ENCODE measurements around the gene PRKAG1. TPM values are rescaled to one million over a fixed set of nuclear protein-coding genes. Genes with fewer than 3 reads are reported as not detected.

The PRKAG1 gene
- total and polyA plus RNA-seq, 7 donors = 48.6 to 71.3 (median 61.3) TPM

DNA sequence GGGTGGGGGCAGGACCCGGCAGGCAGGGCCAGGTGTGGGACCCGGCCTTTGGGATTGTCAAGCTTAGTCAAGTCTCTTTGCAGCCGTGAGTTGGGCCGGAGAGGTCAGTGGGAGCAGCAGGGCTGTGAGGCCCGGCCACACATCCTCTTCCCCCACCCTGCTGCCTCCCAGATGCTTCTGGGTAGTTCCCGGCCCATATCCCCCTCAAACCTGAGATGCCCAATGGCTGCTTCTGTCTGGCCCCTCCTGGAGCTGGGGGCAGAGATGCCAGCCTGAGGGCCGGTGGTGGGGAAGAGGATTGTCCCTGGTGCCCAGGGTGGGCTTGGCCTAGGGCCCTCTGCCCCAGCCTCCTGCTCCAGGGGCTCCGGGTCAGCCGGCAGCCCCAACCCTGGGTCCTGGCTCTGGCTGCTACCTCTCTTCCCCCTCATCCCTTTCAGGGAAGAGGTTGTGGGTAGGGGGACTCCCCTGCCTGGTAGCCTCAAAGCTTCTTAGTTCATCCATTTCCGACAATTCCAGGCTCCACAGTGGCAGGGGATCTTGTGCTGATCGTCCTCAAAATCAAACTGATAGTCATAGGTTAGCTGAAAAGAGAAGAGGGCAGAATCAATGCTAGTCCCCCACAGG is 2.8 kb upstream of the PRKAG1 start:
- Histone ChIP-seq H3K36me3 (peaks cover 34 to 60% (median 48%) of the 10 kb centered on the region in 4 donors), H3K4me1 (peaks cover 0 to 29% (median 18%) of the 10 kb centered on the region in 4 donors), H3K9me3 (no peaks in the 10 kb centered on the region), H3K27ac (no peak overlapping the region), H3K27me3 (no peaks in the 10 kb centered on the region), H3K4me3 (no peak overlapping the region)
- TF ChIP-seq POLR2AphosphoS5 (IDR thresholded peaks at IDR 0.05) = no peak
- TF ChIP-seq CTCF (IDR thresholded peaks at IDR 0.05) = no peak
- no peak for TF ChIP-seq EP300 (IDR thresholded peaks at IDR 0.05)
- no peak for TF ChIP-seq POLR2A (IDR thresholded peaks at IDR 0.05)
- WGBS, 2 donors = 81 to 87% methylated on average over 11 of the region's 11 CpGs
- intact Hi-C loops (cut with DNase I) = no loop called here
- no peak for DNase-seq

GRCh38 chr12:49020441-49020840 is 1.9 kb upstream of the PRKAG1 start:
- Histone ChIP-seq H3K27ac (peak overlapping the region in 1 of 4 donors; percentile 92), H3K9me3 (no peaks in the 10 kb centered on the region), H3K4me3 (no peak overlapping the region), H3K4me1 (peaks cover 0 to 29% (median 18%) of the 10 kb centered on the region in 4 donors), H3K36me3 (peaks cover 29 to 50% (median 39%) of the 10 kb centered on the region in 4 donors), H3K27me3 (no peaks in the 10 kb centered on the region)
- no peak for DNase-seq
- 86 to 91% methylated on average over 6 of the region's 6 CpGs for WGBS, 2 donors
- intact Hi-C loops (cut with DNase I) = no loop called here
- TF ChIP-seq POLR2AphosphoS5 (IDR thresholded peaks at IDR 0.05) (no peak), POLR2A (IDR thresholded peaks at IDR 0.05) (no peak), CTCF (IDR thresholded peaks at IDR 0.05) (no peak), EP300 (IDR thresholded peaks at IDR 0.05) (no peak)

- Histone ChIP-seq H3K4me1 (peaks cover 0 to 29% (median 18%) of the 10 kb centered on the region in 4 donors), H3K27ac (peak overlapping the region; percentile 89 to 95 (median 92)), H3K27me3 (no peaks in the 10 kb centered on the region), H3K36me3 (peaks cover 29 to 43% (median 32%) of the 10 kb centered on the region in 4 donors), H3K9me3 (no peaks in the 10 kb centered on the region), H3K4me3 (peak overlapping the region in 2 of 4 donors; percentile 77 to 87)
- intact Hi-C loops (cut with DNase I) = loop anchor here (10.0 kb wide), 1 partner anchor 305 kb away; the partner anchor contains the start of gene CCNT1
- no peak for TF ChIP-seq POLR2AphosphoS5 (IDR thresholded peaks at IDR 0.05)
- TF ChIP-seq POLR2A (IDR thresholded peaks at IDR 0.05) = no peak
- TF ChIP-seq EP300 (IDR thresholded peaks at IDR 0.05) = no peak
- TF ChIP-seq CTCF (IDR thresholded peaks at IDR 0.05) = no peak
- DNase-seq = no peak
- 58 to 74% methylated on average over 10 of the region's 10 CpGs for WGBS, 2 donors
Observed at GRCh38 chr12:49019443-49020324, 1.1 kb upstream of the PRKAG1 start.

DNA sequence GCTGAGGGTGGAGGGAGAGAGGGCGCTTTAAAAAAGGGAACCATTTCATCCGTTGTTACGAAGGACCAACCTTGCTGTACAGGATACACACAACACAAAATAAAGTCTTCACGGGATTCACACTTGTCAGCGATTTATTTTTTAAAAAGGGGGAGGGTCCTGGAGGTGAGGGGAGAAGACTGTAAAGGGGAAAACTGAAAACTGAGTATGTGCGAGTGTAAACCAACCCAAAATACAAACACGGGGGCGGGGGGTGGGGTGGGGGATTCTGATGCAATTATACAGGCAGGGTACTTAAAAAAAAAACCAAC is 499 bp upstream of the PRKAG1 start:
- H3K9me3 ChIP-seq = no peaks in the 10 kb centered on the region
- peaks cover 24 to 36% (median 27%) of the 10 kb centered on the region in 4 donors for H3K36me3 ChIP-seq
- H3K4me1 ChIP-seq = peaks cover 0 to 29% (median 18%) of the 10 kb centered on the region in 4 donors
- no peak for TF ChIP-seq CTCF (IDR thresholded peaks at IDR 0.05)
- no peak for TF ChIP-seq POLR2AphosphoS5 (IDR thresholded peaks at IDR 0.05)
- no peak for TF ChIP-seq POLR2A (IDR thresholded peaks at IDR 0.05)
- no peak for TF ChIP-seq EP300 (IDR thresholded peaks at IDR 0.05)
- no peaks in the 10 kb centered on the region for H3K27me3 ChIP-seq
- 2 to 3% methylated on average over 8 of the region's 8 CpGs for WGBS, 2 donors
- intact Hi-C loops (cut with DNase I) = loop anchor here (10.0 kb wide), 1 partner anchor 304 kb away; the partner anchor contains the start of gene CCNT1
- H3K4me3 ChIP-seq = peak overlapping the region; percentile 65 to 95 (median 82)
- no peak for DNase-seq
- peak overlapping the region; percentile 89 to 95 (median 92) for H3K27ac ChIP-seq
